GM18858 (cell line): ENCODE data around the gene ANO4.

Experiments
- ATAC-seq: cut with Tn5 transposase; IDR thresholded peaks from one replicate; pipeline ENCODE4 v1.9.1; 2021; ENCODE audit not compliant: unreplicated experiment

The ANO4 gene

DNA sequence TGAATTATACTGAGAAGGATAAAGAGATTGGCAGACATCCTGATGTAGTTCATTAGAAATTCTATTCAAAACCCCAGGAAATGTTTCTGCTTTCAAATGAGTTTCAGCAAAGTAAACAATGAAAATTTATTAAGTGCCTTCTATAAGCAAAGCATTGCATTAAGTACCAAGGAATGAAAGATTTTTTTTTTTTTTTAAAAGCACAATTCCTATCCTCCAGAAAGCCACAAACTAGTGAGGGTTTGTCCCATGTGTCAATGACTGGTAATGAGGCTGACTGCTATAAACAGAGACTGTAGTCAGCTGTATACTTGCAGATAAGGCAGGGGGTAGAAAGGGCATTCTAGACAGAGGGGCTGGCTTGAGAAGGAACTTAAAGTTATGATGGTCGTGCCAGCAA, 6.7 kb downstream of the ANO4 start:
- no peak for ATAC-seq

DNA sequence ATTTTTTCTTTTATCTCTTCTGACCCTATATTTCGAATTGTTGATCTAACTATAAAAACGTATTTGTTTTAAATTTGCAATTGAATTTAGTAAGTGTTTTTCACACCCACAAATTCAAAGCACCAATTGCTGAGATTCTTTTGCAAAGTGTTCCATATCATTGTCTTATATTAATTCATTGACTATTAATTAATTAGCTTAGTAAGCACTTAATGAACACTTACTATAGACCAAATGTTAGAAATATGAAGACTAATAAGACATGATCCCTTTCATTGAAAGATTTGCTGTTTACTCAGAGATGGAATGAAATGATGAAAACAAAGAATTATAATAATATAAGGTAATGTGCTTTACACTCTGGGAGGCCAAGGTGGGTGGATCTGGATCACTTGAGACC, 14.2 kb downstream of the ANO4 start:
- no peak for ATAC-seq

DNA sequence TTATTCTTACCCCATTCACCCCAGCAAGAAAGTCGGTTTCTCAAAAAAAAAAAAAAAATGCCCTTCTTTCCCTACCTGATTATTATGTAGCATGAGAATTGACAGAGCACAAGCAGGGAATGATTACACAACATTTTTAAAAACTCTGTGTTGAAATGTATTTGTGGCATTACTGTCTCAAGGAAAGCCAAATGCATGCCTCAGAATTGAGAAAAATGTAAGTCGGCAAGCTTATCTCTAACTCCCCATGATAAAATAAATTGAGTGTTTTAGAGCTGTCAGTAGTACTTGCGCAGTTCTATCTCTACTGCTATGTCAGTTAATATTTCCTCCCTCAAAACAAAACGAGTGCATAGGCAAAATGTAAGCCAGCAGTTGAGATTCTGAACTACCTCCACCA, 25.7 kb downstream of the ANO4 start:
- ATAC-seq = no peak

DNA sequence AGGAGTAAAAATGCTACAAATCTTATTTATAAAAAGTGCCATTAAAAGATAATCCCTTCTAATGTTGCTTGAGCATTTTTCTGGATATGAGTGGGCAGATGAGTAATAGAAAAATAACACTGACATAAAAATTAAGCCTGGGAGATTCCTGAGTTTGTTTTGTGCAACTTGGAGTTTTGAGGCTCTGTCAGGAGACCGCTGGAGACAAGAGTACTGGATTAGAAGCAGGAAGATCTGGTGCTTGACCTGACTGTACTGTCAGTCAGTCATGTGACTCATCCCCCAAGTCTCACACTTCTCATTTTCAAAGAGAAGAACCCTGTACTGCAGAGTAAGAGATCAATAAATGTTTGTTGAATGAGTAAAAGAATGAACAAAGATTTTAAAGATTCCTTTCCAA, 29.4 kb downstream of the ANO4 start:
- ATAC-seq = no peak

DNA sequence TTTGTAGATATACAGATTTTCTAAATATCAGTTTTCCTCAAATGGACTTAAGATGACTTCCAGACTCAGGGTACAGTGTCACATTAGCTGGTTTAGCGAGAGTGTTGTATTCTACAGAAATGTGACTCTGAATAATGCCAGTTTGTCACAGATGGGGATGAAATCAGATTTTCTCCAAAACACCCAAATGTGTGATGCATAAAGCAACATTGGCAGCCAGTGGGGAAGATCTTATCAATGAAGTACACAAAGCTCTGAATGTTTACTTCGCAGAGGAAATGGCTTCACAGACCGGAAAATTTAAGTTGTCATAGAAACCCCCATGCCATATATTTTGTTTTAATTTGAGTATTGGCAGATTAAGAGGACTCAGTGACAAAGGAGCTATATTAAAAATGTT, 29.9 kb downstream of the ANO4 start:
- no peak for ATAC-seq

DNA sequence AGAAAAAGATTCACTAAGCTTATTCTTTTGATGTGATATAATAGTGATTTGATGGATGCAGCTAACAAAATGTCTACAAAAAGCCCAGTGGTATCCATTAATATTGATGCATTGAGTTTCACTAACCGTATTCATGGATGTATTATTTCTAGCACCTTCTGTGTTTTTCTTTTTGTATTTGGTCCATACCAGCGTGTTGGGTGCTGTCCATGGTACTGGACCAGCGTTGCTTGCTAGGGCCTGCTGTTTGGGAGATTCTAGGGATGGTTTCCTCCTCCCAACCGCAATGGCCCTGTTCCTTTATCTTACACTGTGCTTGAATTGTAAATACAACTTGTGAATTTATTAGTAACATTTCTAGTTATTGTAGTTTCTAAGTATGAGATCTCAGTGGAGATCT, 31.7 kb downstream of the ANO4 start:
- ATAC-seq = no peak

DNA sequence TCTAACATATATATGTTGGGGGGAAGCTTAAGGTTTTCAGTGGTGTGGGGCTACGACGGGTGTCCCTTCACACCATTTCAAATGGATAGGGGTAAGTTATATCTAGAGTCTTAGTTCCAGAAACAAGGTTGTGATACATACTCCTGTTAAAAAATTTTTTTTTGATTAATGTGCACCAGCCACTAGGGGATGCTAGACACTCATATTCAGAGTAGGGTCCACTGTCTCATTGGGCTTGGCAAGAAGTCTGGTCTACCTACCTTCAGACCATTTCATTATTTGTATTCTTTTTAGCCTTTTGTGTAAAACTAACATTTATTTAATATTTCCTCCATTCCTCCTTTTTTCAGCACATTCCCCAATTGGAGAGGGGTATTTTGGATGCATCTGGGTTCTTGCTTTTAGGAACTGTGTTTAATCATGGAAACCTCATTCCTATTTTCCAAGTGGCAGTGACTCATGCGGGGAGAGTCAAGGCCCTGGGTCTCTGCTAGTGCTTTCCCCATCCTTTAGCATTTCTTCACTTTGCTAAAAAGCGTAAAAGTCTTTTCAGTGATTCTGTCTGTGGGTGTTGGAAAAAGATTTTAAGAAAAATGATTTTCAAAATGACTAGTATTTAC, 33.4 kb downstream of the ANO4 start:
- no peak for ATAC-seq

DNA sequence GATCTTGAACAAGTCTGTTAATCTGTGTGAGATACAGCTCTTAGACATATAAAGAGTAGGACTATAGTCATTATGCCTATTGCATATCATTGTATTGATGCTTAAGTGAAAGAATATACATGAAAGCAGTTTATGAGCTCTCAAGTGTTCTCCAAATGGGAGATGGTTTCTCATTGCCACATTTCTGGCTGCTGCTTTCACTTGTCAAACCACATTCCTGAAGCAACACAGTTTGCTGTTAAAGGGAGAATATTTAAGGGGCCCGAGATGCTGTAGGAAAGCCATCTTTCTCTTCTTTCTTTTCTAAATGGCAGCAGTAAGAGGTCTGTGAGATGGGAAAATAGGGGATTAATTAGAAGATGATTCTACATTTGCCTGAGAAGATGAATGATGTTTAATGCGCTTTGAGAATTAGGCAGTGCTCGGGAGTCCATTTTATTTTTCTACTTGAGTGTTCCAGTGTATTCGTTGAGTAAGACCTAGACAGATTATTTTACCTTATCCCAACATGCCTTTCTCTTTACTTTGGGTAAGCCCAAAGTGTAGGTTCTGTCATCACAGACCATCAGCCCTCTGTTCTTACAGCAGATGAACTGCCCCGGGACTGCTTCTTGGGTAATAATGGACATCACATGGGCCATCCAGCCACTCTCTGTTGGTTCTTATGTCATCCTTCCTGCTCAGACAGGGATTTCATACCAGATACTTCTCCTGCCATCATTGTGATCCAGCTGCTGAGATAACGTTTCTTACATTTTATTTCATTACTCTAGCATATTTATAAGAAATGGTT, 35.6 kb downstream of the ANO4 start:
- no peak for ATAC-seq

DNA sequence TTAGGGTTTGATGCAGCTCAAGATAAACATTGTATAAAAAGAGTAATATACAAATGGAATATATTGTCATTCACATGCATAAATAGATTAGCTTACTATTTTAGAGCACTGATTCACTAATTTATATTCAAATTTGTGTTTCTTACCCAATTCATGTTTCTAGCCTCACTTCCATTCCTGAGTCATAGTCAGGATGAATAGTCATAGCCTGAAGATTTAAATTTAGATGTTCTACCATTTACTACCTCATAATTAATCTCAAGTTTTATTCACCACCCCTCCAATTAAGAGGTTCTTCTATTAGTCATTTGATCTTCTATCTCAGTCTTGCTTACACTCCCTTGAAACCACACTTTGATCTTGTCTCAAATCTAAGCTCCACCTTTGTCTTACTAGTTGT, 38.7 kb downstream of the ANO4 start:
- no peak for ATAC-seq

DNA sequence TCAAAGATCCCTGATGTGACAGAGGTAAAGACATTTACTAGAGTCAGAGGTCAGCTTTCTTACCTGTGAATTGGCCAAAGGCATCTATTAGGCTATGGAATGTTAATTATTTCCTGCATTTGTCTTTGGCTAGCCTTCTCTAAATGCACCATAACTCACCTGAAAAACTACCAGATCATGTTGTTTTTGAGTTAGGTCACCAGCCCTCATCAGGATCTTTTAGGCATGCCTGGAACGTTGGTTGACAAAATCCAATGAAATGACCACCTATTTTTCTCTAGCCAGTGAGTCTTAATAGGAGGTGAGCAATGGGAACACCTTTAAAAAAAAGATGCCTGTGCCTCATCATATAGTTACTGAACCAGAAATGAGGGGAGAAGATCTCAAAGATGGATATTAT, 46.2 kb downstream of the ANO4 start:
- no peak for ATAC-seq

DNA sequence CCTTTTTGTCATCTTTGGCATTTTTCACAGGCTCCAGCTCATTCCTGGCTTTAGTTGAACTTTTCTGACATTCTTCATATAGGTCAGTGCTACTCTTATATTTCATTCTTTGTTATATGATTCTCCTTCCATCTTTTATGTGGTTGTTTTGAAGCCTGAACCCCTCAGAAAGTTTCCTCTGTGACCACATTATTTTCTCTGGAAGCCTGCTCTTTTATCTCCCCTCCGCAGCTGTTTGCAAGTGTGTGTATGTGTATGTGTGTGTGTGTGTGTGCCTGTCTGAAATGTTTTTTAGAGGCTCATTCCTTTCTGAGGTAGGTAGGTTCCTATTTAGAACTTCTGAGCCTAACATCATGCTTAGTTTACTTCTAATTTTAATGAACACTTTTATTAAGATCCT, 47.6 kb downstream of the ANO4 start:
- no peak for ATAC-seq

DNA sequence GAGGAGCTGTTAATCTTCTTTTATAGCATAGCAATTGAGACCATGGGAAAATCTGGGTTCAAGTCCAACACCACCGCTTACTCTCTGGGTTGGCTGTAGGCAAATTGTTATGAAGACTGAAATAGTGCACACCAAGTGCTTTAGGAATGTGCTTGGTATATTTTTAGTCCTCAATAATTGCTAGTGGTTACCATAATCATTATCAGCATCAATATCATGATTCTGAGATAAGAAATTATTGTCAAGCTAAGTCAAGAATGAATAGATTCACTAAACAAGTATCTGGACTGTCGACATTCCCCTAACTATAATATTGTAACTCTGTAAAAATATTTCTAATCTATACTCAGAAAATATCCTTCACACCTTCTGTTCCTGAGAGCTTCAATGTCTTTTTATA, 48.5 kb downstream of the ANO4 start:
- ATAC-seq = no peak

DNA sequence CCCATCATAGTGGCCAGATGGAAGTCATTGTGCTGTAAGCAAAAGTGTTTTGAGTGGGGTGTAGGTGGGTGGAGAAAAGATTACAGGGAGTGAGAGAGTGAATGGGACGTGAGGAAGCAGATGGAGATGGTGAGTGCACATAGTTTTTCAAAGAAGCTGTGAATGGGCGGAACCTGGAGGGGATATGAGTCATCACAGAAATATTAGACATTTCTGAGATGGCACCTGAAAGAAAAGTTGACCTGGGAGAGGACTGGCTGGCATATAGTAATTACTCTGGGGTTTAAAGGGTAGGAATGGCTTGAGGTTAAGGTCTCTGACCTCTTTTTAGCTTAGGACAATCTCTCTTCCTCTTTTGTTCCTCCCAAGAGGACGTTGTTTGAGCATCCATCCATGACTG, 50.5 kb downstream of the ANO4 start:
- no peak for ATAC-seq

DNA sequence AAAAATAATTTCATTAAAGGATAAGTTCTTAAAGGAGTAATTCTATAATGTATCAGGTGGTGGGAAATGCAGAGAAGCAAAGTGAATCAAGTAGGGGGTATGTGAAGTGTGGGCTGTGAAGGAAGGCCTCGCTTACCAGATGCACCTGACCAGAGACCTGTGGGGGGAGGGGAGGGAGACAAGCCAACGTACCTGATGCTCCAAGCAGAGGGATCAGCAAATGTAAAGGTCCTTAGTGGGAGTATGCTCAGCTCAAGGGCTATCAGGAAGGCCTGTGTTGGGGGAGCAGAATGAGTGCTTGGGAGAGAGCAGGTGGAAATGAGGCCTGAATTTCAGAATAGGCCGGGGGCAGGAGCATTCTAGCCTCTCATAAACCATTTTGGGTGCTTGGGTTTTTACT, 57.1 kb downstream of the ANO4 start:
- no peak for ATAC-seq

DNA sequence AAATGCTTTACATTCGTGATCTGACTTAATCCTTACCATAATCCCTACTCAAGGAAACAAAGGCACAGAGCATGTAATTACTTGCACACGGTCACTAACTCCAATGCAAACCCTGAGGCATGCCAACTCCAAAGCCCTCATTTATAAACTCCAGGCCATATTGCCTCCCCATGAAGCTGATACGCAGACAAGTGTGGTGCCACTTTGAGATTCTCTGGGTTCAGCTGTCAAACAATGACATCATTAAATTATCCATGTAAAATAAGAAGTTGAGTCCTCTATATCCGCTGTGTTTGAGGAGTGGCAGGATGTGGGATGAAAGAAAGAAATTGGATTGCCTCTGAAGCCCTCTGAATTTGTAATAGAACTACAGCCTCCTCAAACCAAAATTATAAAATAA, 62.8 kb downstream of the ANO4 start:
- no peak for ATAC-seq

DNA sequence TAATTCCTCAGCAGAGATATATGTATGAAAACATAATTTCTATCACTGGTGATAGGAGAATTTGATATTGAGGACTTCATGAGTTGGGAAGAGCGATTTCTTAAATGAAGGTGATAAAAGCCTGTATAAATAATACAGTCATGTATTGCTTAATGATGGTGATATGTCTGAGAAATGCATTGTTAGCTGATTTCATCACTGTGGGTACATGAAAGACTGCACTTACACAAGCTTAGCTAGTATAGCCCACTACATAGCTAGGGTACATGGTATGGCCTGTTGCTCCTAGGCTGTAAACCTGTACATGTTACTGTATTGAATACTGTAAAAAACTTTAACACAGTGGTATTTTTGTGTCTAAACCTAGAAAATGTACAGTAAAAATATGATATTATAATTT, 63.4 kb downstream of the ANO4 start:
- no peak for ATAC-seq

DNA sequence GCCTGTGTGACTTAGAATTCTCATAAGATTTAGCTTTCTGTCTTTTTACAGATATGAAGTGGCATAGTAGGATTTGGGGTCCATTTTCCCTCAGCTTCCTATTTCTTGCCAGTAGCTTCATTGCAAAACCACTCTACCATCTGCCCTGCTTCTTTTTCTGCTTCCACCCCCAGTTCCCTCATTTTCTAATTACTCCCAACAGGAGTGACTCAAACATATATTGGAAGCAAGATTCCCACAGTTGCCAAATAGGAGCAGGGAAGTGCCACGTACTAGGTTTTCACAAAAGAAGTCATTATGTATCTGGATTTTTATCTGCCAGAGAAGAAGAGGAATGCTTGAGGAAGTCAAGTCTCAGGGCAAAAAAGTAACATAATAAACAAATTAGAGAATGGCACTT, 64.1 kb downstream of the ANO4 start:
- no peak for ATAC-seq

DNA sequence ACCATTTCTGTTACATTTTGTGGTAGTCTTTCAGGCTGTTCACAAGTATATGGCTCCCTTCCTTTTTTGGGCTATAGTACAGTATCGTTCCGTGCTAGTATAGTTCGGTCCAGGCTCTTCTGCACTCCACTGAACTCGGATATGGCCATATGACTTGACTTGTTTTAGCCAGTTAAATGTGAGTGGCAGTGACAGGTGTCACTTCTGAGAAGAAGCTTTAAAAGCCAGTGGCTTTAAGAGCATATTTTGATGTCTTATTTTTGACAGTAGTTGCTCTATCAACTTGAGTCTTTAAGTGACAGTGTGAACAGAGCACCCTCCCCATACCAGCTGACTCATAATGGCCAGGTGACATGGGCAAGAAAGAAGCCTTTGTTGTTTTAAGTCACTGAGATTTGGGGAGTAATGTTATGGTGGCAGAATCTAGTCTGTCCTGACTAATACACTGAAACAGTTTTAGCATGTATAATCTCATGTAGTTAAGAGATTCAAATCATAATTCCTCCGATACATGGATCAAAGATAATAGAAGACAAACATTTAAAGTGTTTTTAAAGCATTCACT, 64.6 kb downstream of the ANO4 start:
- ATAC-seq = no peak

DNA sequence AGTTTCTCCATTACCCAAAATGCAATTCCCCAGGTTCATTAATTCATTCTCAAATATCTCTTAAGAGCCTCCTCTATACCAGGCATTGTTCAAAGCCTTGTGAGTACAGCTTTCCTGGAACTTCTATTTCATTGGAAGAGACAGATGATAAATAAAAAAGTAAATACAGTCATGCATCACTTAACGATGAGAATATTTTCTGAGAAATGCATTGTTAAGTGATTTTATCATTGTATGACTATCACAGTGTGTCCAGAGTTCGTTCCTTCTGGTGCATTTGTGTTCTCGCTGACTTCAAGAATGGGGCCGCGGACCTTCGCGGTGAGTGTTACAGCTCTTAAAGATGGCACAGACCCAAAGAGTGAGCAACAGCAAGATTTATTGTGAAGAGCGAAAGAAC, 66.0 kb downstream of the ANO4 start:
- no peak for ATAC-seq

DNA sequence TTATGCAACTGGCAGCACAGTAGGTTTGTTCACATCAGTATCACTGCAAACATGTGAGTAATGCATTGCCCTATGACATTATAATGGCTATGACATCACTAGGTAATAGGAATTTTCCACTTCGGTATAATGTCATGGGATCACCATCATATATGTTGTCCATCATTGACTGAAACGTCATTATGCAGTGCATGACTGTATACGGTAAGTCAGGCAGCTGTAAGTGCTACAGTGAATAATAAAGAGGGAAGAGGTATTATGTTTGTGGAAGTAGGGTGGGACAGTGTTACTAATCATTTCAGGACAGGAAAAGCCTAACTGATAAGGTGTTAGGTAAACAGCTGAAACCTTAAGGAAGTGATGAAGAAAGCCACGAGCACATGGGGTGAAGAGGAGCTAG, 68.1 kb downstream of the ANO4 start:
- no peak for ATAC-seq

DNA sequence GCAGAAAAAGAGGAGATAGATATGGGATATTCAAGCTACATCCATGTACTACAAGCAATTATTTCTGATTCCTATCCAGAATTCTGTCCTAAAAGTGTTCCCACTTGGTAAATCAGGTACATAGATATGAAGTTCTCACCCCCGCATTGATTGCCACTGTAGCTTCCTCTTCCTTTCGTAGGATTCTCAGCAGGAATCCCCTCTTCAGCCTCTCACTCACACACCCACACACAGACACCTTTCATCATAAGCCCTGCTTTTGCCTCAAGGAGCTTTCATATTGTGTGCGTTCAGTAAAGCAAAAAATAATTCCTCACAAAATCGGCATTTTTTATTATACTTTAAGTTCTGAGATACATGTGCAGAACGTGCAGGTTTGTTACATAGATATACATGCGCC, 69.8 kb downstream of the ANO4 start:
- ATAC-seq = no peak

DNA sequence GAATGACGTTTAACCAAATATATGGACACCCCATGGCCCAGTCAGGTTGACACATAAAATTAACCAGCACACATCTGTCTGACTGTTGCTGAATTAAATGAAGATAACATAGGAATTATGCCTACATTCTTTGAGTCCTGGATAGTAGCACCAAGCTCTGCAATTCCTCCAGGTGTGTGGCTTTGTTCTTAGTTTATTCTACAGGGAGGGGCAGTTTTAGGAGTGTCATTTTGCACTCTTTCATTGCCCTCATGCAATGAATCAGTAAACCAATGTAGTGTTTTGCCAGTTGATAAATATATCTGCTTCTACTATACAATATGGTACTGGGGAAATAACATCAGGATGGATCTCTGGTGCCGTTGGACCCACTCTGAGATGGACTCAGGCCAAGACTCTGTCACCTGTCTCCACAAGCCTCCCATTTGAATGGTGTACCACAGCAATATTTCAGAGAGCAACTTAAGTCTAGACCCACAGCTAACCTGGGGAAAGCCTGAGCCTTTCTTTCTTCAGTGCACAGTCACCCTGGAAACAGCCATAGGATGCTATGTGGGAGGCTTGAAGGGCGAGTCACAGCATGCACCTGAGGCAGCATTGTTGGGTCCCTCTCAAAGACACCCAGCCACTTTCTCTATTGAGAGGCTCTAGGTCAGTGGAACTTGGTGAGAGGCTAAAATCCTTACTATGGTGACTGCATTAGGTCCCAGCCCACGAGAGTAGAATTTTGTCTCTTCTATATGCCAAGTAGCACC, 73.2 kb downstream of the ANO4 start:
- ATAC-seq = no peak
